HPDE6-E6E7 (cell line): ENCODE measurements around the gene TBP.

ENCODE experiments used
- DNase-seq: peaks from one replicate; pipeline ENCODE4 v3.0.0; 2011; ENCODE audit warnings: missing footprints; ENCODE audit errors: extremely low spot score

TBP gene

GRCh38 chr6:170535004-170535403, 19.2 kb upstream of the TBP start:
- no peak for DNase-seq

GRCh38 chr6:170536671-170537070, 17.5 kb upstream of the TBP start:
- DNase-seq: no peak

GRCh38 chr6:170537329-170537728, 16.8 kb upstream of the TBP start:
- DNase-seq: no peak

GRCh38 chr6:170542031-170542719, 12.0 kb upstream of the TBP start:
- no peak for DNase-seq

- no peak for DNase-seq
These were observed 8.8 kb upstream of the TBP start for GRCh38 chr6:170545405-170545804.

GRCh38 chr6:170552765-170553533, 1.2 kb upstream of the TBP start, which contains the start of gene PSMB1:
Gene PSMB1 (minus strand): TSS chr6:170553307. CDS start chr6:170553242, 65 bp downstream.
- DNase-seq: peak; percentile 72

GRCh38 chr6:170553534-170554012, 596 bp upstream of the TBP start:
- no peak for DNase-seq

GRCh38 chr6:170554796-170555137, 598 bp downstream of the TBP start:
- no peak for DNase-seq

GRCh38 chr6:170555305-170555704, 1.1 kb downstream of the TBP start:
- DNase-seq: no peak

GRCh38 chr6:170561555-170561954, 7.4 kb downstream of the TBP start:
- DNase-seq: no peak

- no peak for DNase-seq
These were observed 10.9 kb downstream of the TBP start for GRCh38 chr6:170564936-170565530.

GRCh38 chr6:170572704-170573466, 18.7 kb downstream of the TBP start:
- DNase-seq: no peak

GRCh38 chr6:170575250-170575649, 21.1 kb downstream of the TBP start:
- DNase-seq: peak; percentile 11

- DNase-seq: no peak
These were observed 24.7 kb downstream of the TBP start for GRCh38 chr6:170578909-170579308.

GRCh38 chr6:170583756-170584180, 29.6 kb downstream of the TBP start:
- peak; percentile 3 for DNase-seq

- peak; percentile 97 for DNase-seq
These were observed 30.2 kb downstream of the TBP start, which contains the start of gene PDCD2 for GRCh38 chr6:170584181-170584953. Gene PDCD2 (minus strand): TSS chr6:170584637. CDS start chr6:170584581, 56 bp downstream.

- peak; percentile 19 for DNase-seq
These were observed 30.9 kb downstream of the TBP start for GRCh38 chr6:170584954-170585498.

- DNase-seq: no peak
These were observed 36.6 kb downstream of the TBP start for GRCh38 chr6:170590725-170591124.

- DNase-seq: no peak
These were observed 42.3 kb downstream of the TBP start for GRCh38 chr6:170596426-170596825.

- no peak for DNase-seq
These were observed 43.1 kb downstream of the TBP start for GRCh38 chr6:170597278-170597677.
